ENCODE data around the gene TPPP3.

Gene TPPP3

DNA sequence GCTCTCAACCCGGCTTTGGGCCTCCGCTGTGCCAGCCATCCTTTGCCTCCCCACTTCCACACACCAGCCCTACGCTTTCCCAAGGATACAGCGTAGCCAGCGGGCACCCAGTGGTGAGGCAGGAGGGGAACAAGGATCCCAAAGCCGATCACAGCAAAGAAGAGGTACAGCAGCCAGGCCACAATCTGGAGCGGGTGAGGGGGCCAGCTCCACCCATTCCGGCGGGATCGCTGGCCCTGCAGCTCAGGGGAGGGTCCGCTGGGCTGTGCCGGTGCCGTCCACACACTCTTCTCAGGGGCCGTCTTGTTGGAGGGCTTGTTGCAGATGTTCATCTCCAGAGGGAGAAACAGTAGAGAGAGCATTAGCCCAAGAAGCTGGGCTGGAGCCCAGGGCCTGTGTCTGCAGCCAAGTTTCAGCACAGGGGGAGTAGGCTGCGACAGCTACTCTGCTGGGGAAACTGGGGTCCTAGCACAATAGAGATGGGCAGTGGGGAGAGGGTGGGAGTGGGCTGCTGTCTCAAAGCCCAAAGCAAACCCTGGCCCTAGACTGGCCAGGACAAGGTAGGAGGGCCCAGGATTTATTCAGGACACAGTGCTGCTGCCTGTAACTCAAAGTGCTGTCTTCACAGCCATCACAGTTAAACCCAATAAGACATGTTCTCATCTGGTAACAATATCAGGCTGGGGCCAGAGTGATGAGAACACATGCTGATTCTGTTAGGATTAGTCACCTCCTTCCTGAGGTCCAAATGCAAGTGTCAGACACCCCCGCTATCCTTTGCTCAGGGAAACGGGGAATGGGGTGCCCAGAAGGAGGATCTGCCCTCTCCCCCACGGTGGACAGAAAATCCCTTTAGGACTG, 13.0 kb upstream of the TPPP3 start:
- in situ Hi-C loops (cut with HindIII; ENCODE audit: low sequenced_read_pairs), result no loop called here

DNA sequence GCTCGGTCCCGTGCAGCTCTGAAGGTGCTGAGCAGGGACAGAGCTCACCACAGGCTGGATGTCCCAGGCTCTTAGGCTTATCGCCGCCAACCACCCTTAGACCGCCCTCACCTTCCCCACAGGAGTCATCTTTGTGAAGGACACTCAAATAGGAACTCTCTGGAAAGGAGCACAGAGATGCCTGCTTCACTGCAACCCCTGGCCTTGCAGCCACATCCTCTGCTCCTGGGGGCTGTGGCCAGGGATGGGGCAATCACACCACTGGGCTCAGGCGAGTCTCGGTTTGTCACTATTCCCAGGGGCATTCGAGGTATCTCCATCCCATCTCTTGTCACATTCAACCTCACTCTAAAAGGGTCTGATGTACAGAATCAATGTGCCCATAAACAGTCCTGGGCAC, 12.0 kb upstream of the TPPP3 start:
- in situ Hi-C loops (cut with HindIII; ENCODE audit: low sequenced_read_pairs), result no loop called here

- in situ Hi-C loops (cut with HindIII; ENCODE audit: low sequenced_read_pairs), result no loop called here
These were observed 11.5 kb upstream of the TPPP3 start for GRCh38 chr16:67404740-67405226.

DNA sequence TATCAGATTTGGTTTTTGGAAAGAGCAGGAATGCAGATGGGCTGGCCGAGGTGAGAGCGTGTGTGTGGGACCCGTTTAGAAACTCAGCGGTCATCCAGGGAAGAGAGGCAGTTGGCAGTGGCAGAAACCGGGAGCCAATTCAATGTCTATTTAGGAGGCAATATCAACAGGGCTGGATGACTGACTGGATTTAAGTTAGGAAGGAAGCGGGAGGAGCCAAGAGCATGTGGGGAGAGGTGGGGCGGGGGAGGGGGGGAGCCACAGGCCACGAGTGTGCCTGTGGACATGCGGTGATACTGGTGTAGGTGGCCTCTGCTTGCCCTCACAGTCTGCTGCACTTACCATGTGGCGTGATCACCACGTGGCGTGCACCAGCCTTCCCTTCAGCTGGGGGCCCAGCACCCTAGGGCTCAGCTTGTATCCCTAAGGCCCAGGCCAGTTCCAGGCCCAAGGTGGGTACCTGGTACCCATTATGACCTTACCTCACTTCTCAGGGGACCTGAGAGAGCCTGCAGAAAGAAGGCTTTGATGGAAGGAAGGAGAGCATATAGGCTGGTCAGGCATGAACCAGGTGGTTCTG, 10.8 kb upstream of the TPPP3 start:
- in situ Hi-C loops (cut with HindIII; ENCODE audit: low sequenced_read_pairs), result no loop called here

DNA sequence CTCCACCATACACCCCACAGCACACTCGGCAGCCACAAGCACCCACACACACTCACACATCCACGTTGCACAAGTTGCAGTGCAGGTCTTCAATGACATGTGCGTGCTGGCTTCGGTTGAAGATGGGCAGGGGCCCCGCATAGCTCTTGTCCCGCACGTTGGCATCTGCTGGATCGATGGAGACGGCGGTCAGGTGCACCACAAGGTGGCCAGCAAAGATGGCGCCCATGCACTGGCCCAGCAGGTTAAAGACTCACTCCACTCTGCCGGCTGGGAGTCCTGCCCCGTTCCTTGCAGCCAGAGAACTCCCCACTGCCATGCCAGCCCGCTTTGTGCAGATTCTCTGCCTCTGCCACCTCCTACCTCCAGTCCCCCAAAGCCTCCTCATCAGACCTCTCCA, 7.6 kb upstream of the TPPP3 start:
- in situ Hi-C loops (cut with HindIII; ENCODE audit: low sequenced_read_pairs), result no loop called here

GRCh38 chr16:67399749-67400704, 6.7 kb upstream of the TPPP3 start:
- in situ Hi-C loops (cut with HindIII; ENCODE audit: low sequenced_read_pairs), result no loop called here

DNA sequence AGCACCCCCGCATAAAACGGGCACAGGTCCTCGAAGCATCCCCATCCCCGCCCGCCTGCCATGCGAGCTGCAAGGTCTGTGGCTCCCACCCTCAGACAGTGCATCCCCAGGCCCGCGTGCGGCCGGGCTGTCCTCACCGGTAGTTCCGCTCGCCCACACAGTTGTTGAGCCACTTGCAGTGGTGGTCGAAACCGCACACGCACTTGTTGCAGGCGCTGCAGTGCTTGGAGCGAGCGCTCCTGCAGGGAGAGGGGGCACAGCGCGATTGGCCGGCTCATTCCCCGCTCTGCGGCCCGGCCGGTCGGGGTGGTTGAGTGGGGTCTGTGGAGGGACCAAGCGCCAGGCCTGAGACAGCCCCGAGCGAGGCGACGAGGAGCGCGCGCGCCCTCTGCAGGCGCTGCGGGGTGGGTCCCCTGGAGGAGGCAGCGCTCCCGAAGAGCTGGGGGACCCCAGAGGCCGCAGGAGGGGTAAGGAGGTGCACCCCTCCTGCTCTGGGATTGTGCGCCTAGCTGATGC, 6.0 kb upstream of the TPPP3 start:
- in situ Hi-C loops (cut with HindIII; ENCODE audit: low sequenced_read_pairs), result no loop called here

- in situ Hi-C loops (cut with HindIII; ENCODE audit: low sequenced_read_pairs), result no loop called here
These were observed 5.4 kb upstream of the TPPP3 start for GRCh38 chr16:67398546-67399217.

- in situ Hi-C loops (cut with HindIII; ENCODE audit: low sequenced_read_pairs), result no loop called here
These were observed 4.7 kb upstream of the TPPP3 start for GRCh38 chr16:67397812-67398545.

DNA sequence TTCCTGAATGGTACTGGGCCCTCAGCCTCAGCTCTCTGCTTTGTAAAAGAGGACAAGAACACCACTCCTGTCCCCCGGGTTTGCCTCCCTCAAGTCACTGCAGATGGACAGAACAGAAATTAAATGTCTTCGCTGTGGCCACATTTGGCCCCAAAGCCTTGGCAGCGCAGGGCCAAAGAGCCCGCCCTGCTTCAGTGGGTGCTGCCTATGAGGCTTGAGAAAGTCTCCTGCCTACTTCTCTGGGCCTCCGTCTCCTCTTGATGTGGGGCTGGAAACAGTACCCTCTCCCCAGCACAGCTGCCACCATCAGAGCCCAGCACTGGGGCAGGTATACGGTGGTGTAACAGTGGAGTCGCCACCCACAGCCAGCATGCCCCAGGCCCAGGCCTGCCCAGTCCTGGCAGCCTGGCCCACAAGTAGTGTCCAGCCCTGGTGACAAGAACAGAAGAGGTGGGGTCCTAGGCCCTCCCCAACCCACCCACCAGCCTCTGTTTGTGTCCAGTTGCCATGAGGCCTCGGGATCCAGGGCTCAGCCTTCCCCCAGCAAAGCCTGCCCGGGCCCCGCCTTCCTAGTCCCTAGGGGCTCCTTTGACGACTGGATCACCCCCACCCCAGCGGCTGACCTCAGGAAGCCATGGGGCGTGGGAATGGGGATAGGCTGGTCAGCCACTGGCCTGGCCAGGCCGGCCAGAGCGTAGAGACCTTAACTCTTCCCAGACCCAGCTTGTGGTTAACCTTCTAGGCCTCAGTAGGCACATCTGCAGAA, 3.9 kb upstream of the TPPP3 start:
- in situ Hi-C loops (cut with HindIII; ENCODE audit: low sequenced_read_pairs), result no loop called here

DNA sequence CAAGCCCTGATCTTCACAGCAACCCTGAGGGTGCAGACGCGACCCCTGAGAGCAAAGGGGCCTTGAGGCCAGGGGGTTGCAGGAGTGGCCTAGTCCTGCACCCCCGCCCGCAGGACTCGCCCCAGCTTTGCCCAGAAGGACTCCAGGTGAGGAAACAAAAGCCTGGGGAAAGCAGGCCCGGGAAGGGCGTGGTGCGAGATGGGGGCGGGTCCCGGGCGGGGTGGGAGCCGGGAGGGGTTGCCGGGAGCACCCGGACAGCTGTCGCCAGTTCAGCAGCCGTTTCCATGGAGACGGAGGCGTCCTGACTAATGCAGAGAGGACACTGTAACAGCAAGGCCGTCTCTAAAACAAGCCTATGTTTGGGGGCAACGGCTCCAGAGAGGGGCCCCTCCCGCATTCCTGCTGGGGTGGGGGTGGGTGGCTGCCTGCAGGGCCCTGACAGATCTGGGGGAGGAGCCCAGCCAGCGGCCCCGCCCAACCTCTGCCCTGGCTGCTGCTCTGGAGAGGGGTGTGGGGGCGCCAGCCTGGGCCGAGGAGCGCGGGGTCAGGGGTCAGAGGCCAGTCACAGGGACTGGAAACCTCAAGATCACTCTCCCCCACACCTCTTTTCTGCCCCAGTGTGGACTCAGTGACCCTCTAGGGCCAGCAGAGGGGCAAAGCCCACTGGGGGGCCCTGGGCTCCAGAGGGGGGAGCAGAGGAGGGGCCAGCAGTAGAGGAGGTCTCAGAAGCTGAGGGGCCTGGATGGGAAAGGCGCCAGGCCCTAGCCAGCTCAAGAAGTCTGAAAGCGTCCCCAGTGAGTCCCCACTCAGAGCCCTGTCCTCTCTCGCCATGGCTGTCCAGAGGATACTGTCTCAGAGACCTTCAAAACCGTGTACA, 3.1 kb upstream of the TPPP3 start:
- in situ Hi-C loops (cut with HindIII; ENCODE audit: low sequenced_read_pairs), result no loop called here

- in situ Hi-C loops (cut with HindIII; ENCODE audit: low sequenced_read_pairs), result no loop called here
These were observed 2.3 kb upstream of the TPPP3 start for GRCh38 chr16:67395458-67396158.

DNA sequence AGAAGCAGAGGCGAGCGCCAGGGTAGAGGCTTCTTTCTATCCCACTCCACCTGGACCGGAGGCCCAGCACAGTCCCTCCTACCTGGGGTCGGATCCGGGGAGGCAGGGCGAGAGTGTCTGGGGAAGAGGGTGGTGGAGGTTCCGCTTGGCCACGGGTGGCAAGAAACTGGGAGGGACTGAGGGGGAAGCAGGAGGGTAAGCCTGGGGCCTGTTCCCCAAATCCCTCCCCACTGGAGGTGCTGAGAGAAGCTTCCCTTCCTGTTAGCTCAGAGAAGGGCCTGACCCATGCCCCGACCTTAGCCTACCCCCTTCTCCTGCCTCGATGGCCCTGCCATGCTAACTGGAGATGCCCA, 1.8 kb upstream of the TPPP3 start:
- in situ Hi-C loops (cut with HindIII; ENCODE audit: low sequenced_read_pairs), result no loop called here

DNA sequence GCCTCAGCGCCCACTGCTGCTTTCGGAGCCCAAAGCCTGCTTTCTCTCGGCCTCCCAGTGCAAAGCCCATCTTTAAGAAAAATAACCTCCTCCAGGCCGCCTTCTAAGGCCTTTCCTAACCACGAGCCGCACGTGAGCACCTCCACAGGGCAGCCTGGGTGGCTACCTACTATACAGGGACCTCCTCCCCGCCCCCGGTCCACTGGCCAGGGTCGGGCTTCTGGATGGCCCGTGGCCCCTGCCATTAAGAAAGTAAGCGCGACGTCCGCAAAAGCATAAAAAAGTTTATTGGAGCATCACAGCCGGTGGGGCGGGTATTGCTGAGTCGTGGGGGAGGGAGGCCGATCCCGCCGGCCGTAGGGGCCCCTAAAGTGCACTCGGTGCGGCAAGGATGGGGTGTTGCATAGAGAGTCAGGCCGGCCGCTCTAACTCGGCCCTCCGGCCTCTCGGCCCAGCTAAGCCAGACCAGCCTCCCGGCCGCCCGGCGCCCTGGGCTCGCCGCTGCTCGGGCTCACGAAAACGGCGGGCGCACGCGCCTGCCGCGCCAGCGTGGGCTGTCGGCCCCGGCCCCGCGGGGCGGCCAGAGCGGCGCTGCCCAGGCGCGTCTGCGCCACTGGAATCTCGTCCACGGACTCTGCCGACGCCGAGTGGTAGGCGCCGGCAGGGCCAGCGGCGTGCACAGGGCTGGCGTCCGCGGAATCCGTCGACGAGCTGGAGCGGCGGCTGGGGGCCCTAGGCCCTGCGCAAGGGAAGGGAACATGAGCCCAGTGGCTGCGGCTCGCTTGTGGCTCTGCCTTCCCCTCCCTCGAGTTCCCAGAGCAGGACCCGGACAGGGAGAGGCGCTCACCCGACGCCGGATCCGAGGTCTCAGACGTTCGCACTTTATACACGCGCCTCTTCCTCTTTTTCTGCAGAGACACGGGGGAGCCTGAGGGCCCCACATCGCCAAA, 1.1 kb upstream of the TPPP3 start:
- in situ Hi-C loops (cut with HindIII; ENCODE audit: low sequenced_read_pairs), result no loop called here

DNA sequence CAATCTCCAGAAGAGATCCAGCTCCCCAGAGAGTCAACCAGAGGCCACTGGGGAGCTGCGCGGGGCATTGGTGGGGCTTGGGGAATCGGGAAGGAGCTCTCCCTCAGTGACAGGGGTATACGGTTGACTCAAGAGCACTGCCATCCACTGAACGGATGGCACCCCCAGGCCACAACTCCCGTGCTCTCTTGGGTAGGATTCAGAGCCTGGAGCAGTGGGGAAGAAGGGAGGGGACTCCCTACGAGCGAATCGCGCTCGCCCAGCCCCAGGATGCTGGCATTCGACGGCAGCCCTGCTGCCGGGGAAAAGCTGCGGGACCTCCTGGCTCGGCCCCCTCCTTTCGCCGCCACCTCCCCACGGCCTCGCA, 473 bp upstream of the TPPP3 start:
- in situ Hi-C loops (cut with HindIII; ENCODE audit: low sequenced_read_pairs), result no loop called here

DNA sequence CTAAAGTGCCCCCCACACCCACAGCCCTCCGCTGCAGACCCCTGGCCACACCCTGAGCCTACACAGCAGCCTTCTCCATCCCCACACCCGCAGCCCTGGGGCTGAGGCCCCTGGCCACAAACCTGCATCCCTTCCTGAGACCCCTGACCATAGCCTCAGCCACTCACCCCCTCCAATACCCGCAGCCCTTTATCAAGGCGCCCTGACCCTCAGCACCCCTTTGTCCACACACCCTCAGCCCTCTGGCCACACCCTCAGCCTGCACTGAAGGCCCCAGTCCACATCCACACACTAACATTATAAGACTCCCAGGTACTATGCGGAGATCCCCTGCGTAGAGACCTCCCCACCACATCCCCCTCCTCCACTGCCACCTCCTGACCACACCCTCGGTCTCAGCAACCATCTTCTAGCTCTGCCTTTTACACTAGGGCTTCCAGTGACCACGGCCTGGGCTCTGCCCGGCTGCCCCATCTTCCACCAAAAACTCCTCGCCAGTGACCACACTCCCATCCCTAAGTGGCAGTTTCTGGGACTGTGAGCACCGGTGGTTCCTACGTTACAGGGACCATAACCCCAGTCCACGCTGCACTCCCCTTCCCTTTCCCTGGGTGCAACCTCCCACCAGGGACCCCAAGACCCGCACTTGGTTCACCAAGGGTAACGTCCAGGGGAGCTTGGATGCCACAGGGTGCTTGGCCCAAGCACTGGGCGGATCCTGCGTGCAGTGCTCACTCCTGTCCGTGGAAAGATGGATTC, 818 bp downstream of the TPPP3 start:
- in situ Hi-C loops (cut with HindIII; ENCODE audit: low sequenced_read_pairs), result no loop called here

All from DLD1 (cell line).